ENCODE measurements around the gene NUDT8. TPM values are rescaled to one million over a fixed set of nuclear protein-coding genes. Genes with fewer than 3 reads are reported as not detected.

The NUDT8 gene
- total RNA-seq, 1 donor from 2014 or later, result 102 TPM

GRCh38 chr11:67617243-67617953 is 12.3 kb downstream of the NUDT8 start:
- Histone ChIP-seq H3K27me3 (ENCODE audit: low read depth) (peaks cover 19% of the 10 kb centered on the region), H3K4me3 (no peak overlapping the region), H3K36me3 (peaks cover 9% of the 10 kb centered on the region), H3K27ac (replicated peaks) (peak overlapping the region; percentile 72), H3K9me3 (replicated peaks) (no peaks in the 10 kb centered on the region), H3K4me1 (peaks cover 42% of the 10 kb centered on the region)
- DNase-seq, result no peak
- intact Hi-C loops (cut with micrococcal nuclease), result no loop called here
- TF ChIP-seq CTCF (IDR thresholded peaks at IDR 0.05; ENCODE audit: borderline replicate concordance), result no peak

GRCh38 chr11:67616431-67617242 is 13.1 kb downstream of the NUDT8 start:
- H3K27ac ChIP-seq (replicated peaks), result peak overlapping the region; percentile 72
- peaks cover 16% of the 10 kb centered on the region for H3K36me3 ChIP-seq
- H3K4me3 ChIP-seq, result no peak overlapping the region
- no peak for DNase-seq
- intact Hi-C loops (cut with micrococcal nuclease), result no loop called here
- TF ChIP-seq CTCF (IDR thresholded peaks at IDR 0.05; ENCODE audit: borderline replicate concordance), result no peak
- no peaks in the 10 kb centered on the region for H3K9me3 ChIP-seq (replicated peaks)
- H3K27me3 ChIP-seq (ENCODE audit: low read depth), result peaks cover 19% of the 10 kb centered on the region
- peaks cover 42% of the 10 kb centered on the region for H3K4me1 ChIP-seq

- H3K4me3 ChIP-seq, result no peak overlapping the region
- intact Hi-C loops (cut with micrococcal nuclease), result no loop called here
- peaks cover 19% of the 10 kb centered on the region for H3K27me3 ChIP-seq (ENCODE audit: low read depth)
- peak overlapping the region; percentile 72 for H3K27ac ChIP-seq (replicated peaks)
- H3K4me1 ChIP-seq, result peaks cover 42% of the 10 kb centered on the region
- no peaks in the 10 kb centered on the region for H3K9me3 ChIP-seq (replicated peaks)
- peaks cover 24% of the 10 kb centered on the region for H3K36me3 ChIP-seq
- TF ChIP-seq CTCF (IDR thresholded peaks at IDR 0.05; ENCODE audit: borderline replicate concordance), result no peak
- DNase-seq, result no peak
Observed at GRCh38 chr11:67615728-67616430, 13.9 kb downstream of the NUDT8 start.

- intact Hi-C loops (cut with micrococcal nuclease), result no loop called here
Observed at GRCh38 chr11:67614730-67615714, 14.7 kb downstream of the NUDT8 start.

More at GRCh38 chr11:67614730-67615714, 14.7 kb downstream of the NUDT8 start:
- no peak for DNase-seq
- no peaks in the 10 kb centered on the region for H3K9me3 ChIP-seq (replicated peaks)
- H3K27ac ChIP-seq (replicated peaks), result peak overlapping the region; percentile 72
- peaks cover 47% of the 10 kb centered on the region for H3K4me1 ChIP-seq
- peak overlapping the region; percentile 61 for H3K4me3 ChIP-seq
- H3K36me3 ChIP-seq, result peaks cover 33% of the 10 kb centered on the region
- H3K27me3 ChIP-seq (ENCODE audit: low read depth), result peaks cover 19% of the 10 kb centered on the region
- peak; percentile 58 for TF ChIP-seq CTCF (IDR thresholded peaks at IDR 0.05; ENCODE audit: borderline replicate concordance)

Measured in left ventricle myocardium inferior (tissue), 1 donor.